Activated CD4-positive, CD25-positive, alpha-beta regulatory T cell (primary cell): ENCODE results near the gene MRPS6.

Source experiments
- DNase-seq, 4 experiments: peaks; one replicate each; lab custom pipeline; 2025; lab: John Stamatoyannopoulos, UW

Gene MRPS6

GRCh38 chr21:34133392-34133791, 60.0 kb downstream of the MRPS6 start:
- DNase-seq: no peak

GRCh38 chr21:34133802-34134201, 60.4 kb downstream of the MRPS6 start:
- no peak for DNase-seq

GRCh38 chr21:34135330-34135729, 62.0 kb downstream of the MRPS6 start:
- no peak for DNase-seq

GRCh38 chr21:34141373-34141772, 68.0 kb downstream of the MRPS6 start:
- no peak for DNase-seq

GRCh38 chr21:34143685-34144182, 70.4 kb downstream of the MRPS6 start:
- no peak for DNase-seq

- no peak for DNase-seq
Measured at GRCh38 chr21:34144224-34144623, 70.8 kb downstream of the MRPS6 start.

GRCh38 chr21:34147792-34148418, 74.5 kb downstream of the MRPS6 start:
- DNase-seq: no peak

DNA sequence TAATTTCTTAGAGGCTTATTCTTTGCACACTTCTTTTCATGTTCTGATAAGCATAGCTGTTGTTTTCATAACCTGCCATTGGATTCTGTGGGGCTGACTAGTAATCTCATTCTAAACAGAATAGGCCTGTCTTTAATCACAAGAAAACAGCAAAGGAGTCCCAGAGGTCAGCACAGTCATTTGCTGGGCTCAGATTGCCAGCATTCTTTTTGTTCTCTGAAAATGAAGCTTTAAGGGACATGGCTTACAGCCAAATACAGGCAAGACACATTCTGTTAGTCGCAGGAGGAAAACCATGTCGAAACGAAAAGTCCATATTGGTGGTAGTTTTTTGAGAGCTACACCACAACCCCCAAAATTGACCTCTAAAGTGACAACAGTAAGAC, 75.0 kb downstream of the MRPS6 start:
- no peak for DNase-seq

GRCh38 chr21:34148826-34149558, 75.6 kb downstream of the MRPS6 start:
- no peak for DNase-seq

GRCh38 chr21:34152500-34152899, 79.1 kb downstream of the MRPS6 start:
- DNase-seq: no peak

GRCh38 chr21:34154878-34155277, 81.5 kb downstream of the MRPS6 start:
- DNase-seq: no peak

GRCh38 chr21:34156957-34157356, 83.6 kb downstream of the MRPS6 start:
- no peak for DNase-seq

DNA sequence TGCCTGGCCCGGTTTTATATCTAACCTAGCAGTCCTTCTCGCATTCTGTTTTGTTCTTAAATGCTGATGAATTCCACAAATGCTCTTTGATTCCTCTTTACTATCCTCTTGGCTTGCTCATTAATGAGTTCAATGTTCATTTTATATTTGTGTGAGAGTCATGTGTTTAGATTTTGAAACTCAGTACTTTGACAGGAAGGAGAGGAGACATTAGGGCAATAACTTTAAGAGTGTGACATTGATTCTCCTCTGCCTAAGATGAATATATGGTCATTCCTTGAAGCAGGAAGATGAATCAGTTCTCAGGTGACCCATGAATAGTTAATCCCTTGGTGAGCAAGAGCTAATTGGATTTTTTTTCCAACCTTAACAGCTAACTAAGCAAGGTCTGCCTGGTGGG, 84.1 kb downstream of the MRPS6 start:
- DNase-seq: no peak

GRCh38 chr21:34158866-34159835, 85.8 kb downstream of the MRPS6 start:
- no peak for DNase-seq

DNA sequence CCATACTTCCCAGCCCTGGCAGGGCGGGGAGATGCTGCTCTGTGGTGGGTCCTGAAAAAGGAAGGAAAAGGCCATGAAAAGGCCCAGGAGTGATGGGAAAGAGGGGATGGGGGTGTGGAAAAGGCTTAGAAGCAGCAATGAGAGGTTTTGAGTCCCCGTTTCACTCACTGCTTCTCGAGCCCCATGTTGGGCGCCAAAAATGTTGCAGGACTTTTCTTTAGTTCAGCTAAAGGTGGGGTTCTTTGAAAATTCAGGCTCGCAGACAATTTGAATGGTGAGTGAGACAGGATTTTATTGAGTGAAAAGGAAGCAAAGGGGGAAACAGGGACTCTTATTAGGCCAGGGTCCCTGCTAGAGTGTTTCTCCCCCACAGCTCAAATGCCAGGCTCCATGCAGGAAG, 93.1 kb downstream of the MRPS6 start:
- DNase-seq: no peak

DNA sequence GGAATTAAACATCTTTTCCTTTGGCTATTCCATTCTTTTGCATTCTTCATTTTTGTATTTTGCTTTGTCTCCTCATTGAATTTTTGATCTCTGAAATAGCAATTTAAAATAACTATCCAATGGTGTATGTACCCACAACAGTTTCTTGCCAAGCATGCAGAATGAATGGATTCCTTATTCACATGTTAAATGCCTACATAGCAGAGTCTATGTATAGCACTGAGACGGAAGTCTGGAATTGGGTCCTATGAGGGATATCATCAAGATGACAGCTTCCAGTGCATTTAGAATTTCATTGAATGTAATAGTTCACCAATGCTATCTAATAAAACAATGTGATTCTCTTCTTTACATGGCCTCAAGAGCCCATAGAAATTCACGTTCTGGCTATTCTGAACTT, 97.5 kb downstream of the MRPS6 start:
- DNase-seq: no peak

- no peak for DNase-seq
Measured at GRCh38 chr21:34174470-34174869, 101.1 kb downstream of the MRPS6 start.

DNA sequence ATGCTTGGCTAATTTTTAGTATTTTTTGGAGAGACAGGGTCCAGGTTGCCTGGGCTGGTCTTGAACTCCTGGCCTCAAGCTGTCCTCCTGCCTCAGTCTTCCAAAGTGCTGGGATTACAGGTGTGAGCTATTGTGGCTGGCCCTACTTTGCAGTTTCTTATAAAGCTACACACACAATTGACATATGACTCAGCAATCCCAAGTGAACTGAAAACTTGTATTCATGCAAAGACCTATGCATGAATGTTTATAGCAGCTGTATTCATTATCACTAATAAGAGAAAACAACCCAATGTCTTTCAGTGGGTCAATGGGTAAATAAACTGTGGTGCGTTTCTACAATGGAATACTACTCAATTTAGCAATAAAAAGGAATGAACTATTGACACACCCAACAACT, 103.1 kb downstream of the MRPS6 start:
- no peak for DNase-seq

- DNase-seq: no peak
Measured at GRCh38 chr21:34177919-34178567, 104.7 kb downstream of the MRPS6 start.

DNA sequence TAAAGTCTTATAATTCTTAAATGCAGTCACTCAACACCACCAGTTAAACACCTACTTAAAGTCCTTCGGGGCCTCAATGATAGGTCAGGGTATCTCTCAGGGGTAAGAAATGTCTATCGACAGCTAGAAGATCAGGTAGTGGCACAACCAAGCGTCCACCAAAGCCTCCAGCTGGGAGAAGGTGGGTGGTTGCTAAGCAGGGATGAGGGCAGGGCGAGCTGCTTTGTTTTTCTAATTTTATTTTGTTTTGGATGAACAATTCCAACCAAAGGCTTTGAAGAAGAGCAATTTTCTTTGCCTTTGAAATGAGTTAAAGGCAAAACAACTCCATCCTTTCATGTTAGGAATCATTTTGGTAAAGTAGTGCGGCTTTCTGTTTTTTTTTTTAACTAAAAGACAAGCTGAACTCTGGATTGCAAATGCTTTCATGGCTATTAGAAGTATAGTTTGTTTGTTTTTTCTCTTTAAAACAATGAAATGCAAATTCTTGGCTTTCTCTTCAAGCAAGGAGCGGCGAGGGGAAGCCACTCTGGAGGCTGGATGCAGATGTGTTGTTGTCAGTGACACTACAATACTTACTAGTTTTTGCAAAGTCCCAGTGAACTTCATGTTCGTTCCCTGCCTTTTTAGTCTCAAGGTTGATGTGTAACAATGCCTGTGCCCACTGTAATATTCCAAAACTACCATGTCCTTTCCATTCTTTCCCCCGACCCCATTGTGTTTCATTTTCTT, 106.0 kb downstream of the MRPS6 start:
- DNase-seq: no peak

DNA sequence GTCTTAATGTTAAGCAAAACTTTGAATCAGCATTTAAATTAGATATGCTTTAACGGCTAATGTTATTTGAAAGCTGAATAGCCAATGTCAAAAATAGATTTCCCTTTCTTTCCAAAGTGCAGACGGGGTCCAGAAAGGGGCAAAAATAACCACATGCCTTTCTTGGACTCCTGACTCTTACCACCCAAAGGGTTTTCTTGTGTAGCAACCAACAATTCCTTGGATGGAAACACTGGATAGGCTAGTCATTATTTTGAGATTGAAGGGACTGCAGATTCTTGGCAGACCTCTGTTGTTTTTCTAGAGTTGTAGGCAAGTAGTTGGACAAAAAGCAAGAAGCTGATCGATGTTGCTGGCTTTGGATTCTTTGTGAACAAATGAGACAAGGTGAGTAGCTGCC, 107.0 kb downstream of the MRPS6 start:
- DNase-seq: no peak
